ENCODE data around the gene OR2L8. TPM values are rescaled to one million over a fixed set of nuclear protein-coding genes. Genes with fewer than 3 reads are reported as not detected.

The OR2L8 gene
- total and polyA plus RNA-seq, 2 of the 4 experiments (the other 2 are of a cell fraction) = not detected

DNA sequence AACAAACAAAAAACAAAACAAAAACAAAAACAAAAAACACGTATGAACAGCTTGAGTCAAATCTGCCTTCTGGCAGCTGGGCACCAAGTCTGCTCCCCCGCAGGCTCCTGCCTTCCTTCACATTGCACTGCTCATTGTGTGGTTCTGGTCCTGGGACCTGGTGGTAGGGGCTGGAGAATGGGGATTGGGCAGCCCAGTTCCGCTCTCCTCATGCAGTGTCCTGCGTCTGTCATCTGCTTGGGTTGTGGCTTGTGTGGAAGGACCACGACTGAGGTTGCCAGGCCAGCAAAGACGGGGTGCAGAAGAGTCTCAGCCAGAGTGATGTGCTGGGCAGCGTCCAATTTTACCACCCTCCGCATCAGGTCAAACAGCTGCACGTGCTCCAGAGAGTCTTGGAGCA, 12.9 kb upstream of the OR2L8 start:
- no peak overlapping the region for H3K4me3 ChIP-seq (ENCODE audit: insufficient read depth, low read depth, low read length)
- no TSS peak for BruUV-seq (replicated peaks)
- CTCF ChIA-PET = no interaction called here
- no peak overlapping the region for H2BK5ac ChIP-seq (ENCODE audit: low read depth, low read length, poor library complexity, severe bottlenecking)
- no peak overlapping the region for H3K4me2 ChIP-seq (ENCODE audit: low read depth, low read length)
- POLR2A ChIA-PET (ENCODE audit: unreplicated experiment) = no interaction called here
- no peak overlapping the region for H4K5ac ChIP-seq (ENCODE audit: low read depth, low read length)
- H3K27me3 ChIP-seq (ENCODE audit: control insufficient read depth, insufficient read depth, low read length) = no peaks in the 10 kb centered on the region
- DNase-seq (no peak), ATAC-seq (ENCODE audit: low read depth) (no peak)
- no peak overlapping the region for H3K9ac ChIP-seq (ENCODE audit: low read depth, low read length)
- H2AFZ ChIP-seq (replicated peaks; ENCODE audit: low read length, poor library complexity) = no peak overlapping the region
- H3K36me3 ChIP-seq (ENCODE audit: control insufficient read depth, insufficient read depth, low read length) = no peaks in the 10 kb centered on the region
- no peak overlapping the region for H4K91ac ChIP-seq (ENCODE audit: insufficient read depth, low read depth, low read length)
- no peaks in the 10 kb centered on the region for H3K79me1 ChIP-seq (ENCODE audit: low read depth in 1 of 2, low read length in 2 of 2)
- H4K8ac ChIP-seq (ENCODE audit: low read depth in 2 of 2, low read length in 2 of 2) = no peak overlapping the region
- H3K4me1 ChIP-seq (ENCODE audit: control insufficient read depth, insufficient read depth, low read length) = no peaks in the 10 kb centered on the region
- H3K27ac ChIP-seq (ENCODE audit: insufficient read depth, low read length) = no peak overlapping the region
- dilution Hi-C loops (cut with HindIII; ENCODE audit: low sequenced_read_pairs, unreplicated experiment) = no loop called here
- H2AK9ac ChIP-seq (replicated peaks; ENCODE audit: low read depth, low read length, poor library complexity) = no peak overlapping the region
- no peak overlapping the region for H2BK15ac ChIP-seq (ENCODE audit: low read depth, low read length)
- no peak overlapping the region for H2BK120ac ChIP-seq (ENCODE audit: low read depth, low read length)
- no peak overlapping the region for H3K14ac ChIP-seq (replicated peaks; ENCODE audit: low read depth, low read length)
- H3K4ac ChIP-seq (ENCODE audit: low read depth, low read length) = no peak overlapping the region
- no peak overlapping the region for H3K23ac ChIP-seq (ENCODE audit: low read depth, low read length)
- in situ Hi-C loops (cut with MboI; ENCODE audit: low sequenced_read_pairs) = no loop called here
- 52% methylated on average over 5 of the region's 9 CpGs; no CpG with 5 or more reads in 1 of the 2 experiments for WGBS, 2 experiments (ENCODE audit: extremely low coverage in 2 of 2, insufficient read length in 1 of 2)
- no peaks in the 10 kb centered on the region for H3K9me1 ChIP-seq (ENCODE audit: insufficient read depth, low read length)
- H2BK20ac ChIP-seq (ENCODE audit: low read depth, low read length) = no peak overlapping the region
- TF ChIP-seq RCOR1 (IDR thresholded peaks at IDR 0.05; ENCODE audit: insufficient replicate concordance, low read length) = no peak
- TF ChIP-seq POLR2A (IDR thresholded peaks at IDR 0.05; ENCODE audit: low read depth, low read length) = no peak
- TF ChIP-seq RFX5 (IDR thresholded peaks at IDR 0.05; ENCODE audit: low read depth, low read length) = no peak
- TF ChIP-seq, protein P1, sequence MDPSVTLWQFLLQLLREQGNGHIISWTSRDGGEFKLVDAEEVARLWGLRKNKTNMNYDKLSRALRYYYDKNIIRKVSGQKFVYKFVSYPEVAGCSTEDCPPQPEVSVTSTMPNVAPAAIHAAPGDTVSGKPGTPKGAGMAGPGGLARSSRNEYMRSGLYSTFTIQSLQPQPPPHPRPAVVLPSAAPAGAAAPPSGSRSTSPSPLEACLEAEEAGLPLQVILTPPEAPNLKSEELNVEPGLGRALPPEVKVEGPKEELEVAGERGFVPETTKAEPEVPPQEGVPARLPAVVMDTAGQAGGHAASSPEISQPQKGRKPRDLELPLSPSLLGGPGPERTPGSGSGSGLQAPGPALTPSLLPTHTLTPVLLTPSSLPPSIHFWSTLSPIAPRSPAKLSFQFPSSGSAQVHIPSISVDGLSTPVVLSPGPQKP (IDR thresholded peaks at IDR 0.05; ENCODE audit: borderline replicate concordance, low read depth, low read length) = no peak
- no peak for TF ChIP-seq NFE2L2 (IDR thresholded peaks at IDR 0.05; ENCODE audit: low read depth, low read length)
- TF ChIP-seq SMC3 (IDR thresholded peaks at IDR 0.05; ENCODE audit: low read depth, low read length) = no peak
- TF ChIP-seq BHLHE40 (IDR thresholded peaks at IDR 0.05; ENCODE audit: low read depth, low read length) = no peak
- TF ChIP-seq CEBPB (IDR thresholded peaks at IDR 0.05; ENCODE audit: low read depth, low read length) = no peak
- TF ChIP-seq, protein P2, sequence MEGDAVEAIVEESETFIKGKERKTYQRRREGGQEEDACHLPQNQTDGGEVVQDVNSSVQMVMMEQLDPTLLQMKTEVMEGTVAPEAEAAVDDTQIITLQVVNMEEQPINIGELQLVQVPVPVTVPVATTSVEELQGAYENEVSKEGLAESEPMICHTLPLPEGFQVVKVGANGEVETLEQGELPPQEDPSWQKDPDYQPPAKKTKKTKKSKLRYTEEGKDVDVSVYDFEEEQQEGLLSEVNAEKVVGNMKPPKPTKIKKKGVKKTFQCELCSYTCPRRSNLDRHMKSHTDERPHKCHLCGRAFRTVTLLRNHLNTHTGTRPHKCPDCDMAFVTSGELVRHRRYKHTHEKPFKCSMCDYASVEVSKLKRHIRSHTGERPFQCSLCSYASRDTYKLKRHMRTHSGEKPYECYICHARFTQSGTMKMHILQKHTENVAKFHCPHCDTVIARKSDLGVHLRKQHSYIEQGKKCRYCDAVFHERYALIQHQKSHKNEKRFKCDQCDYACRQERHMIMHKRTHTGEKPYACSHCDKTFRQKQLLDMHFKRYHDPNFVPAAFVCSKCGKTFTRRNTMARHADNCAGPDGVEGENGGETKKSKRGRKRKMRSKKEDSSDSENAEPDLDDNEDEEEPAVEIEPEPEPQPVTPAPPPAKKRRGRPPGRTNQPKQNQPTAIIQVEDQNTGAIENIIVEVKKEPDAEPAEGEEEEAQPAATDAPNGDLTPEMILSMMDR (conservative IDR thresholded peaks at IDR 0.05; ENCODE audit: low read depth, low read length) = no peak
- no peak for TF ChIP-seq MAZ (IDR thresholded peaks at IDR 0.05; ENCODE audit: borderline replicate concordance, low read depth, low read length)
- no peak for TF ChIP-seq FOS (IDR thresholded peaks at IDR 0.05; ENCODE audit: low read depth, low read length)
- no peak overlapping the region for H3K56ac ChIP-seq (ENCODE audit: extremely low read depth, insufficient read depth, low read length)
- peaks cover 15% of the 10 kb centered on the region; the same call in 1 of the 2 replicates for H3K9me3 ChIP-seq (ENCODE audit: control insufficient read depth, insufficient read depth, low read length)
- H4K20me1 ChIP-seq (ENCODE audit: insufficient read depth, low read length) = no peaks in the 10 kb centered on the region
- no peak overlapping the region for H2AK5ac ChIP-seq (ENCODE audit: low read depth, low read length)
- intact Hi-C loops (cut with micrococcal nuclease) = no loop called here
- no peak overlapping the region for H3K18ac ChIP-seq (ENCODE audit: low read depth, low read length)

All from IMR-90 (cell line).